Pancreas (tissue), 10 donors: ENCODE measurements around the gene NRP2. TPM values are rescaled to one million over a fixed set of nuclear protein-coding genes. Genes with fewer than 3 reads are reported as not detected.

Experiments
- ATAC-seq, 4 donors: fragments of 200-7000 bp; cut with Tn5 transposase; one replicate each; pipeline versions ENCODE4 v1.8.0 to v1.9.1; 2020; ENCODE audit warnings: mild to moderate bottlenecking in 4 of 4, moderate library complexity in 4 of 4
- DNase-seq, 6 donors: peaks; one replicate each; pipeline ENCODE4 v3.0.0-alpha.2; 2020
- FAIRE-seq: peaks from 2 replicates; lab custom pipeline; 2012; peaks lifted over from hg19 to GRCh38; lab: Jason Lieb, UNC
- H3K27ac ChIP-seq, 4 donors: fragments of 200-600 bp; sonication (generic); 1 replicate in 3 of 4; 2 replicates in 1 of 4; pipeline versions ENCODE4 v1.5.0 to v1.8.0; 2020
- H3K27me3 ChIP-seq, 4 donors: fragments of 200-600 bp; one replicate each; pipeline ENCODE4 v1.8.0; 2021
- H3K36me3 ChIP-seq, 3 donors: fragments of 200-600 bp; sonication (generic) in 1 of 3; one replicate each; pipeline versions ENCODE4 v1.5.0 to v1.8.0; 2020 to 2021
- H3K4me1 ChIP-seq, 3 donors: fragments of 200-600 bp; one replicate each; pipeline ENCODE4 v1.8.0; 2021
- H3K4me3 ChIP-seq, 4 donors: fragments of 200-600 bp; sonication (generic) in 2 of 4; one replicate each; pipeline versions ENCODE4 v1.5.0 to v1.8.0; 2020 to 2021
- H3K9me3 ChIP-seq, 4 donors: fragments of 200-600 bp; one replicate each; pipeline ENCODE4 v1.8.0; 2021
- WGBS, 2 donors: extraction: QIAGEN DNeasy Blood & Tissue Kit; methylation state at CpG; one replicate each; pipeline ENCODE4 v1.1.7; 2013; 5-methylcytosine and 5-hydroxymethylcytosine counted together
- intact Hi-C, 3 donors: fragments of 100-400 bp; cut with DNase I; formaldehyde crosslinking; loops; one replicate each; pipeline versions ENCODE4 v1.11.1 to v1.14.2; 2022
- polyA plus RNA-seq, 2 donors: library from polyadenylated mRNA; stranded (reverse); fragments of 200-250 nt; gene quantifications; one replicate each; pipeline ENCODE4 v1.2.3, GENCODE V29; 2013
- total RNA-seq, 6 donors: library from RNA; stranded (reverse); fragmentation: NEBNext Ultra II Directional in 4 of 6; extraction: Animal tissue kit (Norgen Biotek cat#: 25700) in 4 of 6; gene quantifications; one replicate each; pipeline versions ENCODE4 v1.2.1 to v1.2.4, GENCODE V29; 2021 to 2023
- TF ChIP-seq, protein P1 (sequence below), 4 donors: fragments of 200-600 bp; sonication (generic) in 3 of 4; IDR thresholded peaks; one replicate each; pipeline versions ENCODE4 v1.5.0 to v1.8.0; 2021; ENCODE audit warnings: antibody characterized with exemption in 4 of 4
- donor health status: healthy with polysubstance abuse.
- donor health status: DM: no; HTN: no; CAD: no; lungs with moderate emphysema.
- donor health status: DM: no; HTN: no; CAD: no.
- donor health status: control.
- donor health status: control.
- donor health status: Bipolar disorder and iron deficiency.
- donor health status: DM: yes; HTN: yes; CAD: no.
- donor health status: DM: no; HTN: no; CAD: no.
- donor health status: DM: no; HTN: no; CAD: no.
- donor health status: DM: yes; HTN: yes; CAD: no.

NRP2 gene
- total and polyA plus RNA-seq, 8 donors = 0.65 to 11.0 (median 1.6) TPM

DNA sequence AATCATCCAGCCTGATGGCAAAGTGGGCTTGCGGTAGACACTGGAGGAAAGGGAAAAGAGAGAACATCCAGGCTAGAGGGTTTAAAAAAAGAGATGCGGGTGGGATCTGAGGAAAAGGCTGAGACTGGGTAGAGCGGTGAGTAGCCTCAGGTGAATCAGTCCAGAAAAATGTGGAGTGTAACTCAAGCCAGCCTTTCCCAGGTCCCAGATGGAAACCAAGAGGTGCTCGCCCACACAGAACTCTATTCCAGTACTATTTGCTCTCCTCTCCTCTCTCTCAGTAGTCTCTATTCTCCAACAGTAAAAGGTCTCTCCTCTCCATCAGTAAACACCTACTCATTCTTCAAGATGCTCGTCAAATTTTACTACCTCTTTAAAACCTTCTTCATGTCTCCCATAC, 38.3 kb upstream of the NRP2 start:
- no peaks in the 10 kb centered on the region for H3K27me3 ChIP-seq
- no peaks in the 10 kb centered on the region for H3K4me1 ChIP-seq
- ATAC-seq (no peak), DNase-seq (no peak), FAIRE-seq (no peak)
- no peak overlapping the region for H3K27ac ChIP-seq
- 86 to 95% methylated on average over 5 of the region's 5 CpGs for WGBS, 2 donors
- H3K9me3 ChIP-seq = no peaks in the 10 kb centered on the region
- TF ChIP-seq, protein P1, sequence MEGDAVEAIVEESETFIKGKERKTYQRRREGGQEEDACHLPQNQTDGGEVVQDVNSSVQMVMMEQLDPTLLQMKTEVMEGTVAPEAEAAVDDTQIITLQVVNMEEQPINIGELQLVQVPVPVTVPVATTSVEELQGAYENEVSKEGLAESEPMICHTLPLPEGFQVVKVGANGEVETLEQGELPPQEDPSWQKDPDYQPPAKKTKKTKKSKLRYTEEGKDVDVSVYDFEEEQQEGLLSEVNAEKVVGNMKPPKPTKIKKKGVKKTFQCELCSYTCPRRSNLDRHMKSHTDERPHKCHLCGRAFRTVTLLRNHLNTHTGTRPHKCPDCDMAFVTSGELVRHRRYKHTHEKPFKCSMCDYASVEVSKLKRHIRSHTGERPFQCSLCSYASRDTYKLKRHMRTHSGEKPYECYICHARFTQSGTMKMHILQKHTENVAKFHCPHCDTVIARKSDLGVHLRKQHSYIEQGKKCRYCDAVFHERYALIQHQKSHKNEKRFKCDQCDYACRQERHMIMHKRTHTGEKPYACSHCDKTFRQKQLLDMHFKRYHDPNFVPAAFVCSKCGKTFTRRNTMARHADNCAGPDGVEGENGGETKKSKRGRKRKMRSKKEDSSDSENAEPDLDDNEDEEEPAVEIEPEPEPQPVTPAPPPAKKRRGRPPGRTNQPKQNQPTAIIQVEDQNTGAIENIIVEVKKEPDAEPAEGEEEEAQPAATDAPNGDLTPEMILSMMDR (IDR thresholded peaks at IDR 0.05) = no peak
- intact Hi-C loops = no loop called here
- H3K36me3 ChIP-seq = no peaks in the 10 kb centered on the region
- H3K4me3 ChIP-seq = no peak overlapping the region

DNA sequence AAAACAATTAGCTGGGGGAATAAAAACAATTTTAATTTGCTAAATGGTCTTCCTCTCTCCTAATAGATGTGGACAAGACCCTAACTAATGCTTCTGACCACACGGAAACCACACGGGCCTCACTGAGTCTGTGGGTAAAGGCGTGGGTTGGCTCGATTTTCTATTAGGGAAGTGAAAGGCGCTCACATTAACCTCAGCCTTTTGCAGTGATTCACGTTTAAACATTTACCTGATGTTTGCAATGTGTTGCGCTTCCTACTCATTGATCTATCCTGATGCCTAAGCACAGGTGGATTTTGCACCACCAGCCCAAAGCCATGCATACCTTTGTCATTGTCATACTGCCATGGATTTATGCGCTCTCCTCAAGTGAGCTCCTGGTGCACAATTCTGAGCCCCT, 35.6 kb upstream of the NRP2 start:
- TF ChIP-seq, protein P1 (IDR thresholded peaks at IDR 0.05) = no peak
- FAIRE-seq (no peak), ATAC-seq (peak in 1 of 4 donors; percentile 16), DNase-seq (no peak)
- Histone ChIP-seq H3K4me1 (no peaks in the 10 kb centered on the region), H3K4me3 (no peak overlapping the region), H3K9me3 (no peaks in the 10 kb centered on the region), H3K27me3 (no peaks in the 10 kb centered on the region), H3K27ac (no peak overlapping the region), H3K36me3 (no peaks in the 10 kb centered on the region)
- 62 to 66% methylated on average over 8 of the region's 8 CpGs for WGBS, 2 donors
- intact Hi-C loops = no loop called here

DNA sequence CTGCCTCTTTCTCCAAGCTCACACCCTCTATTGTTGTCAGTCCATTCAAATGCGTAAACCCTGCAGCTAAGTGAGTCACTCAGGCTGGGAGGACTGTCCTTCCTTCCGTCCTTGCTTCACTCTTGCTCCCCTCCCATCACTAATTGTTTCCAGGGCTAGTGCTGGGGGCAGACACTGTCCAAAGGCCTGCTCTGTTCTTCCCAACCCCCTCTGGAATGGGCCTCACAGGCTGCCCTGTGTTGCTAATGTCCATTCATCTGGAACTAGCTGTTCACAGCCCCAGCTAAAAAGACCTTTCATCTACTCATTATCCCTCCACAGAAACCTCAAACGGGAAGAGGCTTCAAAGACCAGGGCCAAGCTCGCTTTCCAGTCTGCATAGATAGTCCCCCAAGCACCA, 31.9 kb upstream of the NRP2 start:
- no peak for FAIRE-seq
- TF ChIP-seq, protein P1 (IDR thresholded peaks at IDR 0.05) = no peak
- Histone ChIP-seq H3K4me3 (no peak overlapping the region), H3K9me3 (no peaks in the 10 kb centered on the region), H3K36me3 (no peaks in the 10 kb centered on the region), H3K4me1 (no peaks in the 10 kb centered on the region), H3K27ac (no peak overlapping the region), H3K27me3 (no peaks in the 10 kb centered on the region)
- peak in 1 of 4 donors; percentile 40 for ATAC-seq
- no peak for DNase-seq
- 67 to 68% methylated on average over 4 of the region's 4 CpGs for WGBS, 2 donors
- intact Hi-C loops = no loop called here

DNA sequence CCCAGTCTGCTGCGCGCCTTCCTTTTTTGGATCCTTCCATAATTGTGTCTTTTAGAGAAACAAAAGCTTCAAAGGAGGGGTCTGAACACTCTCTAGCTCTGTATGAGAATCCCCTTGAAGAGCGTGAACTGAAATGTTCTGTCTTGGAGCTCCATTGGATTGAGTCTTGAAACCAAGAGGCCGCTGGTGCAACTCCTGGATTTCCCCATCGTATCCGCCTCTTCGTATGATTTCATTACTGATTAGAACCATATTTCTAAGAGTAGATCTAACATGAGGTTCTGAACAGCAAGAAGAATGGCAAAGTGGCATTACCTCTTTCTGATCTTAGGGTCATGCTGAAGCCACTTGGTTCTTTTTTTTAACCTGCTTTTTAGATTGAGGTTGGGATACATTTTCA, 31.4 kb upstream of the NRP2 start:
- Histone ChIP-seq H3K4me1 (no peaks in the 10 kb centered on the region), H3K27me3 (no peaks in the 10 kb centered on the region), H3K9me3 (no peaks in the 10 kb centered on the region), H3K4me3 (no peak overlapping the region), H3K36me3 (no peaks in the 10 kb centered on the region), H3K27ac (no peak overlapping the region)
- no peak for DNase-seq
- intact Hi-C loops = no loop called here
- 93 to 98% methylated on average over 7 of the region's 7 CpGs for WGBS, 2 donors
- FAIRE-seq = no peak
- TF ChIP-seq, protein P1 (IDR thresholded peaks at IDR 0.05) = no peak
- ATAC-seq = no peak

DNA sequence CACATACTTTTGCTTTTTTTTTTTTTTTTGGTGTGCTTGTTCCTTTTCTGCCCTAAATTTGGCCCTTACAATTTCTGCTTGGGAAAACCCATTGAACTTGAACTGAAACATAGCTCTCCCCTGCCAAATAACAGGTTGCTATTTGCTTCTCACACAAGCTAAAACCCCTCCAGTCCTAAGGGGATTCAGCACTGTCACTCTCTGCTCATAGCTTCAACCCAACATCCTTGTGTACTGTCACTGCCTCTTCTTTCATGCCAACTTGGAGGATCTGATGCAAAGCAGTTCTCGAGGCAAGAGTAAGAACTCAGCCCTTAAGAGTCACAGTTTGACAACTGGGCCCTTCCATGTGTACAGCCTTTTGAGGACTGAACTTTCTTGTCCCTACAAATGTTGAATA, 30.6 kb upstream of the NRP2 start:
- Histone ChIP-seq H3K4me3 (no peak overlapping the region), H3K27me3 (no peaks in the 10 kb centered on the region), H3K4me1 (no peaks in the 10 kb centered on the region), H3K36me3 (no peaks in the 10 kb centered on the region), H3K27ac (no peak overlapping the region), H3K9me3 (no peaks in the 10 kb centered on the region)
- intact Hi-C loops = no loop called here
- WGBS, 2 donors = 0% methylated on average over 1 of the region's 1 CpG
- DNase-seq (no peak), ATAC-seq (no peak), FAIRE-seq (no peak)
- TF ChIP-seq, protein P1 (IDR thresholded peaks at IDR 0.05) = no peak
